Measurements from ENCODE around the gene KIAA1210.

The KIAA1210 gene

GRCh38 chrX:119105826-119106225 lies 21.8 kb downstream of the KIAA1210 start:
- no peak overlapping the region for H3K4me3 ChIP-seq (ENCODE audit: control insufficient read depth, low read depth, low read length)
- no peak for TF ChIP-seq CTCF (IDR thresholded peaks at IDR 0.05; ENCODE audit: control insufficient read depth, insufficient read depth, low read depth, low read length, missing control alignments)
- no peak for DNase-seq (ENCODE audit: low read depth)

GRCh38 chrX:119101168-119101567 lies 26.4 kb downstream of the KIAA1210 start:
- TF ChIP-seq CTCF (IDR thresholded peaks at IDR 0.05; ENCODE audit: control insufficient read depth, insufficient read depth, low read depth, low read length, missing control alignments): no peak
- DNase-seq (ENCODE audit: low read depth): no peak
- no peak overlapping the region for H3K4me3 ChIP-seq (ENCODE audit: control insufficient read depth, low read depth, low read length)

- no peak for DNase-seq (ENCODE audit: low read depth)
- H3K4me3 ChIP-seq (ENCODE audit: control insufficient read depth, low read depth, low read length): no peak overlapping the region
- TF ChIP-seq CTCF (IDR thresholded peaks at IDR 0.05; ENCODE audit: control insufficient read depth, insufficient read depth, low read depth, low read length, missing control alignments): no peak
Measured at GRCh38 chrX:119095936-119096335, 31.7 kb downstream of the KIAA1210 start.

- TF ChIP-seq CTCF (IDR thresholded peaks at IDR 0.05; ENCODE audit: control insufficient read depth, insufficient read depth, low read depth, low read length, missing control alignments): no peak
- DNase-seq (ENCODE audit: low read depth): no peak
- H3K4me3 ChIP-seq (ENCODE audit: control insufficient read depth, low read depth, low read length): no peak overlapping the region
Measured at GRCh38 chrX:119094819-119095218, 32.8 kb downstream of the KIAA1210 start.

GRCh38 chrX:119093991-119094735 lies 33.4 kb downstream of the KIAA1210 start:
- TF ChIP-seq CTCF (IDR thresholded peaks at IDR 0.05; ENCODE audit: control insufficient read depth, insufficient read depth, low read depth, low read length, missing control alignments): no peak
- DNase-seq (ENCODE audit: low read depth): no peak
- no peak overlapping the region for H3K4me3 ChIP-seq (ENCODE audit: control insufficient read depth, low read depth, low read length)

- DNase-seq (ENCODE audit: low read depth): no peak
- no peak overlapping the region for H3K4me3 ChIP-seq (ENCODE audit: control insufficient read depth, low read depth, low read length)
- TF ChIP-seq CTCF (IDR thresholded peaks at IDR 0.05; ENCODE audit: control insufficient read depth, insufficient read depth, low read depth, low read length, missing control alignments): no peak
Measured at GRCh38 chrX:119090627-119091026, 37.0 kb downstream of the KIAA1210 start.

All from AG09309 (cell line).